Stimulated activated CD4-positive, alpha-beta T cell treated with anti-CD3 and anti-CD28 coated beads, Interleukin-2, amount 100 ng/mL, for 24 hours (primary cell): ENCODE data around the gene FGGY.

Experiments used
- DNase-seq, 2 donors: peaks; one replicate each; pipeline ENCODE4 v3.0.0-alpha.2; 2020

The FGGY gene

GRCh38 chr1:59805554-59805953 is 508.7 kb downstream of the FGGY start:
- DNase-seq: no peak
